HG03103 (cell line): ENCODE measurements around the gene NACC2.

Source experiments
- ATAC-seq: cut with Tn5 transposase; IDR thresholded peaks from one replicate; pipeline ENCODE4 v1.9.1; 2021; ENCODE audit warnings: low read depth; ENCODE audit not compliant: unreplicated experiment

NACC2 gene

DNA sequence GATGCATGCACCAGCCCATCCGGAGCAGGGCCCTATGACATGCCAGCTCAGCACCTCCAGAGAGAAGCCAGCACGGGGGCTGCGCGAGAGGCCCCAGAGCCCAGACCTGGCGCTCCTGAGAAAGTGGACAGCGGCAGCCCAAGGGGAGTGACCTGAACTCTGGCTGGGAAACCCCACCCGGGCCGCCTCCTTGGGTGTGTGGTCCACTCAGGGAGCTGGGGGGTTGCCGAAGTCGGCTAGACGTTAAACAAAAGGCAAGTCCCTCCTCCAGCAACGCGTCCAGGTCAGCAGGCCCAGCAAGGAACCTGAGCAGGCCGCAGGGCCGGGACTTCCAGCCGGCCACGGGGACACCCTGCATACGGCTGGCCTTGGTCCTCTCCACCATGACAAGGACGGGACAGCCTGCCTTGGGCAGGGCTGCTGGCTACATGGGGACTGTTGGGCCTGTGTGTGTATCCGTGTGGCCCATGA is 35.7 kb downstream of the NACC2 start:
- no peak for ATAC-seq

DNA sequence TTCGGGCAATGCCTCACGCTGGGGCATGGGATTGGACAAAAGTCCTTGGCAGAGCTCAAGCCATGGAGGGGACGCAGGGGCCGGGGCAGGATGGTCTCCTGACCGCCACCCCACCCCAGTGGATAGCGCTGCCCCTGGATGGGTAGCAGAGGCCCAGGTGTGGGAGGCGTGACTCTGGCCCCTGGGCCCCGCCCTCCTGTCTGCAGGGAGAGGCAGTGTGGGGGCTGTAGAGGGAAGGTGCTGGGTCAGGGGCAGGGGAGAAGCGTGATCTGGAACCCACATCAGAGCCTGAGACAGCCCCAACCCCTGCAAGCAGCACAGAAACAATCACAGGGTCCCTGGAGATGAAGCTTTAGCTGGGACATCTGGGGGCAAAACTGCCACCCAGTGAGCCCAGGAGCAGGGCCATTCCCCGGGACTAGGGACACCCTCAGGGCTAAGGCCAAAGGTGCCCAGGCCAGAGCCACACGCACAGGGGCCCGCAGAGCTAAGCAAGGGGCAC is 36.2 kb downstream of the NACC2 start:
- ATAC-seq = no peak

DNA sequence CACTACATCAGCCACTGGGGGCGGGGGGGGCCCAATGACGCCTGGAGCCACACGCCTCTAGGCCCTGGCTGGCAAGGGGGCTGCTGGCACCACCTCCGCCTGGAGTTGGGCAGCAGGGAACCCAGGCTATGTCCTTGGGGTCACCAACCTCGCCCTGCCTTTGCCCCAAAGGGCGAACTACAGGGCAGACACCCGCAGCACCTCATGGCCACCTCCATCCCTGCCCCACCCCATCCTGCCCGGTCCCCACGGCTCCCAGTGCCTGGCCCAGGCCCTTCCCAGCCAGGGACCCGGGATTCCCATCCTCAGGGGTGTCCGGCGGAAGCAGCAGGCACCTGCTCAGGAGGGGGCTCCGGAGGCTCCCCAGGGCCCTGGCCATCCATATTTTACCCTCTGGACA is 37.0 kb downstream of the NACC2 start:
- ATAC-seq = no peak

DNA sequence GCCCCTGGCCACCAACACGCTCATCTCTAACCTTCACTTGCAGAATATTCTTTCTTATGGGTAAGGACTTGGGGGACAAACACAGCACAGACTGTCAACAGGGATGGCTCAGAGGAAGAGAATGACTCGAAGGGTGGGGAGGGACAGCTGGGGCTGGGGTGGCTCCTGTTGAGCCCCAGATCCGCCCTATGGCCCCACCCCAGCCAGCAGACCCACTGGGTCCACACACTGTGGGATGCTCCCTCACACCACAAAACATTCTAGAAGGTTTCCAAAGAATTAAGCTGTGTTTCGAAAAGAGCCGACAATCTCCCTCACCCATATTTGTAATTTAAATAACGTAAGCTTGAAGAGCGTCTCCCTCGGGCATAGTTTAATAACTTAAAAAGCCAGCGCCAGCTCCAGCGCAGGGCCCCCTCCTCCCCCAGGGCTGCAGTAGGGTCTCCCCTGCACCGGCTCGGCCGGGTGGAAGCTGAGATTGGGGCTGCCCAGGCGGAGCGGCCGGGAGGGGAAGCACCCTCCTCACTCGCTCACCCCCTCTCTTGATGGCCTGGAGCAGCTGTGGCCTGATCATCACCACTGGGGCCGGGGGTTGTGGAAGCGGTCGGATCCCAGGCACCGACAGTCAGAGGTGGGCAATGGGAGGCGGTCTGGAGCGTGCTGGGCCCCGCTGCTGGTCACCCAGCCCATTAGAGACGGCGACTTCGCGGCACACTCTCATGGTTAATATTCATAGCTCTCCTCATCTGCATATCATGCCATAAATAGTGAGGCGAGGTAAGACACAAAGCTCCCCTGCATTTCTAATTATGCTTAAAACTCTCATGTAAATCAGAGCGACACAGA is 37.6 kb downstream of the NACC2 start:
- ATAC-seq = no peak

DNA sequence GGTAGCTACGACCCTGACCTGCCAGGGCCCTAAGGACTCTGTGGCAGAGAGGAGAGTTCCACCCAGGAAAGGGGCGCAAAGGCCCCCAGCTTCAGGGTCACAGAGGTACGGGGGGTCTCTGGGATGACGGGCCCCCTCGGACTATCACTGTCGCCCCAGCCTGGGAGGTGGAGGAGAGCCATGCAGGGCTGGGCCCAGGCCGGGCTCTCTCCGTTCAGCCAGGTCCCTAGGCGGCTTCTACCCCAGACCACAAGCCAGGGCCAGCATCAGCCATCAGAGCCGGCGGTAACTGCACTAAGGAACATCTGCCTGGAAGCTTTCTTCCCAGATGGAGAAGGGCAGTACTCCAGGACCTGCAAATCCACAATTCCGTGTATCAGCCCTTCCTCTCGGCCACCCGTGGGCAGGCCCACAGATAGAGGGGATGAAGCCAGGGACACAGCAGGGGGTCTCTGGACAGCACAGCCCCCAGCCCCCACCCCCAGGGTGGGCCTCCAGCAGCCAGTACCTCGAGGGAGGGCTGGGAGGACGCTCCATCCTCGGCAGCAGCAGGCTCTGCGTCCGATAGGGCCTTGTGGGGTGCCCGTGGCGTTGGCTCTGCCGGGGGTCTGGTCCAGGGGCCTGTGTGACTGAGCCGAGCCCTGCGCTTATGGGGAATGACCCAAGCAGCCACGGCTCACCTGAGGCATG is 38.4 kb downstream of the NACC2 start:
- ATAC-seq = no peak

DNA sequence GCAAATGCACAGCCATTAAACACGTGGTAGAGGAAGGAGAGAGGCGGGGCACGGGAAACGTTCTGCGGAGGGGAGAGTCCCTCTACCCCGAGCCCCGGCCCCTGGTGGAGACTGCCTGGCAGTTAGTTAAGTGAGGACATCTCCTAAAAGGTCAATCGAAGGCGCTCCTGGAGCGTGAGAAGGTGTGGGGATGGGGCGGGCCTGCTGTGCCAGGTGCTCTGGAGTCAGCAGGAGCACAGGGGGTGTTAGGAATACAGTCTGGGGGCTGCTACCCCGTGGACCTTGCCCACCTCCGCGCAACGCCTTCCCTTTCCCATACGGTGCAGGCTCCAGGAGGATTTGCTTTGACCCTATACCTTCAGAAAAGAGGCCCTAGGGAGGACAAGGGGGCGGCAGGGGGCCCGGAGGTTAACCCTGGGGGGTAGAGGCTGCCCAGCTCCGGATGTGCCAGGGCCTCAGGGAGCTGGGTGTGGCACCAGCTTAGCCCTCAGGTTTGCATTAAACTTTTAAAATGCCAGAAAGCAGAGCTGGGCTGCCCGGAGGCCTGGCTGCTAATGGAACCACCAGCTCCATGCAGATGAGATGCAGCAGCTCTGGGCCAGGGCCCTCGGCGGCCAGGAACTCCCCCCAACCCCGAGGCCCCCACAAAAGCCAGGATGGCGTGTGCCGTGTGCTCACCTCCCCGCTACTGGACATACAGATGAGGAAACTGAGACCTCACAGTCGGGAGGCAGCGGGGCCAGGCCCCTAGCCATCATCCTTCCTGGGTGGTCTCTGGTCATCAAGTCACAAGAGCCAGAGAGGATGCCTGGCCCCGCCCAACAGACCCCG is 39.2 kb downstream of the NACC2 start:
- no peak for ATAC-seq

DNA sequence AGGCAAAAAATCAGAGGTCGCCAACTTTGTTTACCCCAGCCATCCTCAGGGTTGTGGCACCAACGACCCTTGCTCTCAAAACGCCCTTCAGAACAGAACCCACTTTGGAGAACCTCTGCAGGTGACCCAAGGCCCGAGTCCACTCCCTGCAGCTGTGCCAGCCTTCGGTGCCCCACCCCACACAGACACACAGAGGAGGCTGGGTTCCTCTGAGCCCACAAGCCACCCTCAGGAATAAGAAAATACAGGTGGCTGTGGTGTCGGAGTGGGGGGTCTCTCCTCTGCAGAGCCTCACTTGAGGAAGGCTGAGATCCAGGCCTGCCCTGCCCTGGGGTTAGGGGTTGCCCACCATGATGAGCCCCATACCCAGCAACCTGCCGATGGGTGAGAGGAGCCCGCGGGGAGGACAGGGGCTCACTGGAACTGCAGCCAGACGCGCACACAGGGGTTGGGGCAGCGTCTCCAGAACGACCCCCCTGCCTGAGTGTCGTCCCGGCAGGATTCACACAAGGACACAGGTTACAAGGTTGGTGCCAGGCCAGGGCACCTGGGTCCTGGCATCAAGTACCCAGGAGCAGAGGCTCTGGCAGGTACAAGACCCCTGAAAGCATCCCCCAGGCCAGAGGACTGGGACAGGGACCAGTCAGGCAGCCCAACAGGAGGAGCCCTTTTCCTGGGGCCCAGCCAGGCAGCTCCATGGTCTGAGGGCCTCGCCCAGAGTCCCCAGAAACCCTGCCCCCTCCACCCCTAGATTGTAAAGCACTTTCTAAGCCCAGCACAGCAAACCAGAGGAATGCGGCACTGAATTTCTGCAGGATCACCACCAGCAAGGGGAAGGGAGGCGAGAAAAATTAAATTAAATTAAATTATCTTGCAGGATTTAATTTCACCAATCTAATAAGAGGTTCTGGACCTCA is 40.0 kb downstream of the NACC2 start:
- no peak for ATAC-seq

DNA sequence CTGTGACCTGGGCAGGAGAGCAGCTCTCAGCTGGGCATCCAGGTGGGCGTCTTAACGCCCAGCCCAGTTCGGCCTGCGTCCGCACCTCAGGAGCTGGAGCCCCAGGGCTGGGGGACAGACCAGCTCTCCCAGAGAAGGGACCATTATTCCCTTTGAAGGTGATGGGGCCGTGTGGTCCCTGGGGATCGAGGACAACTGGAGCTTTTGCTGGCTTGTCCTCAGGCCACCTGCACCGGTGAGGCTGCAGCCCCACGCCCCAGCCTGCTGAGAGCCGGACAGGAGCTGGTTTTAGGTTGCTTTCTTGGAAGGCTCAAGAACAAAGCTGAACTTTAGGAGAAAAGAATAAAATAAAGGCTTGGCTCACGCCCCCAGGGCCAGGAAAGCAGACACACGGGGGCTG is 40.9 kb downstream of the NACC2 start:
- no peak for ATAC-seq

DNA sequence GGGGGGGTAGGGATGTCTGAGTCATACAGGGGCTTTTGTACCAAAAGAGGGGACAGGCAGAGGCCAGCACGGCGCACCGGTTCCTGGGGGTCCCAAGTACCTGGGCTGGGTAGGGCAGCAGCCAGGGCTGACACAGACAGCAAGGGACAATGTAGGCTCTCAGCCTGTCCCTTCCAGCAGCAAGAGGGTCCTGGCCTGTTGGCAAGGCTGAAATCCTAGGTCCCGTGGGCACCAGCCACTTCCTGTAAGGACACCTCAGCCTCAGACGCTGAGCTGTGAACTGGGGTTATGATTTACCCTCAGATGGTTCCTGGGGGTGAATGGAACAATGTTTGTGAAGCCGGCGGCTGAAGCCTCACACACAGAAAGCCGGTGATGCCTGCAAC is 41.3 kb downstream of the NACC2 start:
- ATAC-seq = no peak

DNA sequence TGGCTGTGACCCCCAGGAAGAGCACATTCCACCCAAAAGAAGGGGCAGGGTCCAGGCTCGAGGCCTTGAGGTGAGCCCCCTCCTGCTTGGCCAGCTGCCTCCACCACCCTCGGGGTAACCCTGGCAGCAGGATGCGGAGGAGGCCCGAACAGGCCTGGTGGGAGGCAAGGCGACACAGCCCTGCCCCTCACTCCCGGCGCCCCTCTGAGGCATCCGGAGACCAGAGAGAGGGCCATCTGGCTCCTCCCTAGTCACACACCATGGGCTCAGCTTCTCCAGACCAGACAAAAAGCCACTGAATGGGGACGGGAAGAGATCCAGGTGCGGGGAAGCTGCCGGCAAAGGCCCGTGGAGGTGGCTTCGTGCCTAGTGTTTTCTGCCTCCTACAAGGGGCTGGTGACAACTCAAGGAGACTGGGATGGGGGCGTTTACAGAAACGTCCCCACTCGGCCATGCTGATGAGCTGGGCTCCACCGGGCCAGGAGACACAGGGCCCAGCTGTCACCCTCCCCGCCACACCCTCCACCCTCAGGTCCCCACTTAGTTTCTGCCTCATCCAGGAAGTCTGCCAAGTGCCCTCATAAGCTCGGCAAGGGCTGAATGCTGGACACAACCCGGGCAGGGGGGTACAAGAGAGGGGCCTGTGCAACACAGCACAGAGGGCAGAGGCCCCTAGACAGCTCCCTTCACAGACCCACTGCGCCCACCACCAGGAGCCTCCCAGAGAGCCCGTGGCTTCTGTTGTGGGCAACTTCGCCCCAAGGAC is 41.9 kb downstream of the NACC2 start:
- ATAC-seq = no peak

DNA sequence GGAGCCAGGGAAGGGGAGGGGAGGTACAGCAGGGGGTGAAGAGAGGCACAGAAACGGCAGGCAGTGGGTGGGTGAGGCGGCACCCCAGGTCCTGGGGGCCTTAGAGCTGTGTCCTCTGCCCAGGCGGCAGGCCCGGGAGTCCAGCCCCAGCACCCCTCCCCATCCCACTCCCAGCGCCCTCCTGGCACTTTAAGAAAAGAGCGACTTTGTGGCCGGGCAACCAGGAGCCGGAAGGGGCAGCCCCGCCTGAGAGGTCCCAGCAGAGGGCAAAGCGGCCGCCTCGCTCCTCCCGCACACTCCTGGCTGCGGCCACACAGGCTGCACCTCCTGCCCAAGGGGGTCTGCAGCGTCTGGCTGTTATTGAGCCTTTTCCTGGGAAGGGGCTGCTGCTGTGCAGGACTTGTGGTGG is 42.6 kb downstream of the NACC2 start:
- ATAC-seq = no peak

DNA sequence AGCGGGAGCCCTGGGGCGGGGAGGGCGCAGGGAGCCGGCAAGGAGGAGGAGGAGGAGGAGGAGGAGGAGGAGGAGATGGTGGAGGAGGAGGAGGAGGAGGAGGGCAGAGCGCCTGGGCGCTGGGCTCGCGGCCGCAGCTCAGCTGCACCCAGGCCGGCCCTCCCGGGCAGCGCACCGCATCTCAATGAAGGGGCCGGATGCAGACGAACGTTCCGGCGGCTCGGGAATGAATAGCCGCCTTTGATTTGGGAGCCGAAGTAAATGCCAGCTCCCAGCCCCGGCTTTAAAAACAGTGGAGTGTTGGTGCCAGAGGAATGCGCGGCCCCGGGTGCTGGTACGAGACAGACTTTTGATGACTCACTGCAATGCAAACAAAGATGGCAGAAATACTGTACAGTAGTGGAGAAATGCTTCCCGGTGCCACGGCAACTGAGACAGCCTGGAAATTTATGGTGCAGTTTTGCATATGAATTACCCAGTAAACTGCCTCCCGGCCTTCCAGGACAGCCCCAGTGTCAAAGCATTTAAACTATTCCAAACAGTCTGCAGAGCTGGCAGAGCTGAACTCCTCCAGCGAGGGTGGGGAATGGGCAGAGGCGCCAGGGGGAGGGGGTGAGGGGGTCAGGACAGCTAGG is 43.1 kb downstream of the NACC2 start:
- ATAC-seq = no peak

DNA sequence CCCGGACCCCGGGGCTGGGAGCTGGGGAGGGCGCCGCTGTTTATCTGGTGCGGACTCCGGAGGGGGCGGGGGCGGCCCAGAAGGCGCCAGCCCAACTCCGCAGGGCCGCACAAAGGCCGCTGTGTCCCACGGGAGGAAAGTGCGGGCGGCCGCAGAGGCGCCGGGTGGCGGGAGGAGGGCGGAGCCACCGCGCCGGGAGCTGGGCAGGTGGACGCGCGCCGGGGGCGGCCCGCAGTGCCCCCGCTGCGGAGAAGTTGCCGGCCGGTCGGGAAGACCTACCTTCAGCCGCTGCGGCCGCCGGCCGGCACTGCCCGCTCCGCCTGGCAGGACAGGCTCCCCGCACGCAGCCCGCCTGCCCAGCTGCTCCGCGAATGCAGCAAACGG is 43.6 kb downstream of the NACC2 start:
- no peak for ATAC-seq

DNA sequence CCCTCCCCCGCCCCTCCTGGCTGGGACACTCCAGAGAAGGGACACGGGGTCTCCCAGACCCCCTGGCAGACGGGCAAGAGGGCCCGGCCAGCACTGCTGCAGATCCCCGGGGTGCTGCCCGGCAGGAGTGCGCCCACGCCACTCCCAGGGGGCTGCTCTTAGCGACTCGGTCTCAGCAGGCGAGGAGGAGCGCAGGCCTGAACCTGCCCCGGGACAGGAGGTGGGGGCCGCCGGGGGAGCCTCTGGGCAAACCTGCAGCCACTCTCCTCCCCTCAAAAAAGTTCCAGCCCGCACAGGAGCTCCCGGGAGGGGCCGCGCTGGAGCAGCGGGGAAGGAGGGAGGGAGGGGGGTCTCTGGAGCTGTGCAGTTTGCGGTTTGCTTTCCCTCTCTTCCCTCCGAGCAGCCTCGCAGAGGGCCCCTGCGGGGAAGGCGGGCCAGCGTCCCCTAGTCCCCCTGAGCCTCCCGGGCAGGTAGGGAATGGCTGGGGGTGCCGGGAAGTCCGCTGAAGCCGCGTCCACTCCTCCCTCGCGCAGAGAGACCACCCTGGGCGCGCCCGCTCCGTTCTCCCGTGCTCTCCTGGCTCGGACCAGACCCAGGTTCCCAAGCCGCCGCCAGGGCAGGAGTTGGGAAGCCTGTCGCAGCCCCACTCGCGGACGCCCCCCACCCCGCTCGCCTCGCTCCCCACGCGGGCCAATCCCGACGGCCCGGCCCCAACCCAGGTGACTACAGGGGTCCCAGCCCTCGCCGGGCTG is 44.2 kb downstream of the NACC2 start:
- no peak for ATAC-seq

DNA sequence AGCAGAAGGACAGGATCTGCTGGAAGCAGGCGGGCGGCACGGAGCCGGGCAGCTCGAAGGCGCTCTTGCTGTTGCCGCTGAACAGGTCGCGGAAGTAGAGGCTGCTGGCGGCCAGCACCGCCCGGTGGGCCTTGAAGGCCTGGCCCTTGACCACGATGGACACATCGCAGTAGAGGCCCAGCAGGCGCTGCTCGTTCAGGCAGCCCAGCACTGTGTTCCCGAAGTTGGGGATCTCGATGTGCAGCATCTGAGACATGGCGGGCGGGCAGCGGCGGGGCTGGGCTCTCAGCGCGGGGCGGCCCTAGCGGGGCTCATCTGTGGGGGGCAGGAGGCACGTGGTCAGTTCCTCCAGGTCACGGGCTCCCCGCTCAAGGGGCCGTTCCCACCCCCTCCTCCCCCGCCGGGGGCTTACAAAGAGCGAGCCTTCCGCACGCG is 44.8 kb downstream of the NACC2 start:
- ATAC-seq = no peak

DNA sequence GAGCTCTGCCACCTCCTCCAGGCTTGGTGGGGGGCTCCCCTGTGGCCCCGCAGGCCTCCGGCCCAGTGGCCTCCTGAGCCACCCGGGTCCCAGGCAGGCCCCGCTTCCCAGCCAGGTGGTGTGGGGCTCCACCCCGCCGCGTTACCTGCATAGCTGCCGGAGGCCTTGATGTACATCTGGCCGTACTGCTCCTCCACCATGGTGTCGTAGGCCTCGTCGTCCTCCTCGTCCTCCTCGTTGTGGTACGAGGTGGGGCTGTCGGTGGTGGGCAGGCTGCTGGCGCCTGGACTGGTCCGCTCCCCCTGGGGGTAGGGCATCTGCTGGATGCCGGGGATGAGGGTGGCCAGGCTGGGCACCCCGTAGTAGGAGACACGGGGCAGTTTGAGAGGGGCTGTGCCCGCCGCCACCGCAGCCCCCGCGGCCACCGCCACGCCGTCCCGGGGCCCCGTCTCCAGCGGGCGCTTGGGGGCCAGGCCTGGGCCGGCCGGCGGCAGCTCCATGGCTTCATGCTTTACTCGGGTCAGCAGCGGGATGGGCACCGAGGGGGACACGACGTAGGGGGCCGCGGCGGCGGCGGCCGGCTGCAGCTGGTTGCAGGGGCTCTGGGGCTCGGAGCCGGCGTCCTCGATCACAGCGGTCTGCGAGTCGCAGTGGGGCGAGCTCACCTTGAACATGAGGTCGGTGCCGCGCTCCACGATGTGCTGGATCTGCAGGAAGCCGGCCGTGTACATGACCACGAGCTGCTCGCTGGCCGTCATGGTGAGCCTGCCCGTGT is 45.4 kb downstream of the NACC2 start:
- no peak for ATAC-seq
